GDM1 (cell line): ENCODE data around the gene DISP3.

Source experiments
- DNase-seq: peaks from one replicate; lab custom pipeline; 2025; lab: John Stamatoyannopoulos, UW

Gene DISP3

GRCh38 chr1:11478571-11479374 is at the start of gene DISP3:
Gene DISP3 (plus strand): TSS chr1:11479155. CDS start chr1:11500993, 21,838 bp downstream.
- DNase-seq: peak; percentile 40

GRCh38 chr1:11429226-11429625 is 49.7 kb upstream of the DISP3 start:
- DNase-seq: no peak

GRCh38 chr1:11429935-11430334 is 49.0 kb upstream of the DISP3 start:
- DNase-seq: no peak

- no peak for DNase-seq
Observed at GRCh38 chr1:11431941-11432507, 46.9 kb upstream of the DISP3 start.

GRCh38 chr1:11432526-11432925 is 46.4 kb upstream of the DISP3 start:
- no peak for DNase-seq

GRCh38 chr1:11434501-11434900 is 44.5 kb upstream of the DISP3 start:
- DNase-seq: no peak

- DNase-seq: no peak
Observed at GRCh38 chr1:11434926-11435325, 44.0 kb upstream of the DISP3 start.

GRCh38 chr1:11438996-11439395 is 40.0 kb upstream of the DISP3 start:
- DNase-seq: no peak

- DNase-seq: no peak
Observed at GRCh38 chr1:11441211-11441952, 37.6 kb upstream of the DISP3 start.

- DNase-seq: no peak
Observed at GRCh38 chr1:11443043-11443442, 35.9 kb upstream of the DISP3 start.

- no peak for DNase-seq
Observed at GRCh38 chr1:11443961-11444658, 34.8 kb upstream of the DISP3 start.

GRCh38 chr1:11444907-11445306 is 34.0 kb upstream of the DISP3 start:
- DNase-seq: no peak

- DNase-seq: no peak
Observed at GRCh38 chr1:11447903-11448302, 31.1 kb upstream of the DISP3 start.

- no peak for DNase-seq
Observed at GRCh38 chr1:11448373-11449099, 30.4 kb upstream of the DISP3 start.

- no peak for DNase-seq
Observed at GRCh38 chr1:11449100-11449403, 29.9 kb upstream of the DISP3 start.

- no peak for DNase-seq
Observed at GRCh38 chr1:11450310-11450709, 28.6 kb upstream of the DISP3 start.

- DNase-seq: no peak
Observed at GRCh38 chr1:11453742-11454491, 25.0 kb upstream of the DISP3 start.

- DNase-seq: no peak
Observed at GRCh38 chr1:11455967-11456570, 22.9 kb upstream of the DISP3 start.

- DNase-seq: no peak
Observed at GRCh38 chr1:11456965-11457364, 22.0 kb upstream of the DISP3 start.

GRCh38 chr1:11458811-11459275 is 20.1 kb upstream of the DISP3 start:
- no peak for DNase-seq
